ENCODE data around the gene NNAT. TPM values are rescaled to one million over a fixed set of nuclear protein-coding genes. Genes with fewer than 3 reads are reported as not detected.

NNAT gene
- total and polyA plus RNA-seq, 4 donors = 0.09 to 0.24 TPM; not detected in 2

DNA sequence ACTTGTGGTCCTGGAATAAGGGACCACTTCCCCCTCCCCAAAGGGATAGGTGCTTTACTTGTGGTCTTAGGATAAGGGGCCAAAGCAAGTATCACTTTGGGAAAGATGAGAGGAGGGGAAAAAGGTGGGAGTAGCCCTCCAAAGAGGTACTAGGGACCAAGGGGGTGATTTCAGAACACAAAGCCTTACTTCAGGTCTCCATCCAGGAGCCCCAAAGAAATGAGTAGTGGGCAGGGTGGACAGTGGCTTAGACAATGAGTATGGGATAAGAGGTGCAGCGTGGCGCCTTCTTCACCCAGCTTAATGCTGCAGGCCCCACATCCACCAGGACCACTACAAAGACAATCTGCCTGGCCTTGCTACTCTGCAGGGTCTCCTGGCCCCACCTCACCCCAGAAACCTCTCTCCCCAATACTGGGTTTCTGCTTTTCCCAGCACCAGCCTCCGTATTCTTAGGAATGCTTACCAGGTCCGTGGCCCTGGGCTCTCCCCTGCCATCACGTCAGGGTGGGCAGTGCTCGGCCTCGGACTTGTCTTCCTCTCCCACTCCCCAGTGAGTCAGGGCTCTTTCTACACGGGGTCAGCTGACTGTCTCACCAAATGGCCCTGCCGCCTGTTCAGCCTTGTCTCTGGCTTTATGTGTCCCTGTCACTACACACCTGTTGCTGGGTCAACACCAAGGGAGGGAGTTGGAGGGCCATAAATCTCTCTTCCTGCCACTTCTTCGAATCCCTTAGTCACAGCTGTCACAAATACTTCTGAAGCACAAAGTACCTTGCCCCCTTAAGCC lies 3.1 kb downstream of the NNAT start:
- no peak overlapping the region for H3K9ac ChIP-seq (ENCODE audit: low read depth in 1 of 2, low read length in 2 of 2)
- no peak overlapping the region for H3K27ac ChIP-seq (ENCODE audit: low read depth in 1 of 2, low read length in 2 of 2)
- 84% methylated on average over 10 of the region's 10 CpGs for WGBS
- no peaks in the 10 kb centered on the region for H3K9me3 ChIP-seq (ENCODE audit: control insufficient read depth in 4 of 4, low read length in 3 of 4)
- no peak overlapping the region for H3K4me3 ChIP-seq (ENCODE audit: low read depth in 1 of 3, low read length in 3 of 3)
- H3K36me3 ChIP-seq (ENCODE audit: control insufficient read depth in 4 of 4, insufficient read depth in 3 of 4, low read depth in 1 of 4, low read length in 3 of 4) = peaks cover 0 to 2% (median 0%) of the 10 kb centered on the region in 4 donors
- TF ChIP-seq CTCF (IDR thresholded peaks at IDR 0.05; ENCODE audit: low read depth, low read length, missing input control) = no peak
- no peak for TF ChIP-seq TAF1 (conservative IDR thresholded peaks at IDR 0.05)
- TF ChIP-seq HNF4G (IDR thresholded peaks at IDR 0.05) = no peak
- TF ChIP-seq FOXA2 (IDR thresholded peaks at IDR 0.05) = no peak
- no peak for TF ChIP-seq EGR1 (IDR thresholded peaks at IDR 0.05; ENCODE audit: low read depth in 2 of 2)
- DNase-seq (ENCODE audit: low spot score) = no peak
- peaks cover 22 to 69% (median 58%) of the 10 kb centered on the region in 4 donors for H3K4me1 ChIP-seq (ENCODE audit: control insufficient read depth in 4 of 4, insufficient read depth in 4 of 4, low read length in 3 of 4)
- H3K27me3 ChIP-seq (ENCODE audit: control insufficient read depth in 4 of 4, insufficient read depth in 4 of 4, low read length in 3 of 4) = no peaks in the 10 kb centered on the region

DNA sequence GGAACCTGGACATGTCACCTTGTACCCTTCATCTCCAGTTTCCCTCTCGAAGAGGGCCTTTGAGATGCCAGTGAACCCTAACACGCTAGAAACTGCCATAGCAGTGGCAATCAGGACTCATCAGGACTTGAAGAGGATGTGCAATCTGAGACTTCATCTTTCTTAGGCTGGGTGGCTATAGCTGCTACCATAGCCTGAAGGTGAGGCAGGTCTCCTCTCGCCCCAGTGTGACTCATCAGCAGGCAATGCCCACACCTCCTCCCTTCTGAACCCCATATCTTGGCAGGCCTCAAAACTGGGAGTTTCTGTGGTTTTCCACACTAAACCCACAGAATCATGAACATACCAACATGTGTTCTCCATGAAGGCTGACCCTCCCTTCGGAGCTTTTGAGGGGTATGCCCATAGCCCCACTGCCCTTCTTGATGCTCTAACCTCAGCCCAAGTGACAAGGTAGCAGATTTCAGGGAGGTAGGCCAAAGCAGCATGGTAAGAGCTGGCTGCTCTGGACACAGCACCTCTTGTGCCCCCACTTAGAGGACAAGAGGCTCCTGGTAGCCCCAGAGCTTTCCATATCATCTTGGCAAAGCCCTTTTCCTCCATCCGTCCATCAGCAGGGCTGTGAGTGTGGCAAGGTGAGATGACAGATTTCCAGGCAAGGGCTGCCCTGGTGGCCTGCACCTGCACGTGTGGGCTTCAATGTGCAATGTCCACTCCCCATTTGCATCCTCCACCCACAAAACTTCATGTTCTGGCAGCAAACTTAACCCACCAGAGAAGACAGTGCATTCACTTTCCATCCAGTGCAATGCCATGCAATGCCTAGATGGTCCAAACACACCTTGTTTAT lies 4.0 kb downstream of the NNAT start:
- no peak for TF ChIP-seq CTCF (IDR thresholded peaks at IDR 0.05; ENCODE audit: low read depth, low read length, missing input control)
- Histone ChIP-seq H3K36me3 (ENCODE audit: control insufficient read depth in 4 of 4, insufficient read depth in 3 of 4, low read depth in 1 of 4, low read length in 3 of 4) (peaks cover 0 to 2% (median 0%) of the 10 kb centered on the region in 4 donors), H3K9ac (ENCODE audit: low read depth in 1 of 2, low read length in 2 of 2) (no peak overlapping the region), H3K9me3 (ENCODE audit: control insufficient read depth in 4 of 4, low read length in 3 of 4) (no peaks in the 10 kb centered on the region), H3K4me1 (ENCODE audit: control insufficient read depth in 4 of 4, insufficient read depth in 4 of 4, low read length in 3 of 4) (peaks cover 15 to 59% (median 48%) of the 10 kb centered on the region in 4 donors), H3K27me3 (ENCODE audit: control insufficient read depth in 4 of 4, insufficient read depth in 4 of 4, low read length in 3 of 4) (no peaks in the 10 kb centered on the region), H3K4me3 (ENCODE audit: low read depth in 1 of 3, low read length in 3 of 3) (peak overlapping the region in 1 of 3 donors; percentile 98), H3K27ac (ENCODE audit: low read depth in 1 of 2, low read length in 2 of 2) (peak overlapping the region in 1 of 2 donors; percentile 9)
- WGBS = 59% methylated on average over 6 of the region's 6 CpGs
- no peak for DNase-seq (ENCODE audit: low spot score)

DNA sequence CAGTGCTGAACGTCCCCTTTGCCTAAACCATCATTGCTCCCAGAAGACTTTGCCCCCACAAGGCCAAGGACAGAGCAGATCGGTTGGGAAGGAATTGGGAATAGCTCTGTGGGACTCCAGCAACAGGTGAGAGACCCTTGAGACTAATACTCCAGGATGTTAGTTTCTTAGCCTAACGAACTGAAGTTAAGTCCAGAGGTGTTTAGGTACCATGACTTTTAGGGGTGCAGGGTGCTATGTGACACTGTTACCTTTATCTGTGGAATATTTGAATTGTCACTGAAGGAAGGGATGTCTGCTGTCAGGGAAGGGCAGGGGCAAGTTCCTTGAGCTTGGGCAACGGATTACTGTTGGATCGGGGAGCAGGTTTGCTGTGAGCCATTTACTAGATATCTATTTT lies 4.8 kb downstream of the NNAT start:
- H3K27me3 ChIP-seq (ENCODE audit: control insufficient read depth in 4 of 4, insufficient read depth in 4 of 4, low read length in 3 of 4) = no peaks in the 10 kb centered on the region
- DNase-seq (ENCODE audit: low spot score) = no peak
- H3K27ac ChIP-seq (ENCODE audit: low read depth in 1 of 2, low read length in 2 of 2) = peak overlapping the region; percentile 98 to 99
- 30% methylated on average over 5 of the region's 5 CpGs for WGBS
- peak overlapping the region in 1 of 2 donors; percentile 18 for H3K9ac ChIP-seq (ENCODE audit: low read depth in 1 of 2, low read length in 2 of 2)
- peak overlapping the region; percentile 81 to 100 (median 98) for H3K4me3 ChIP-seq (ENCODE audit: low read depth in 1 of 3, low read length in 3 of 3)
- H3K9me3 ChIP-seq (ENCODE audit: control insufficient read depth in 4 of 4, low read length in 3 of 4) = no peaks in the 10 kb centered on the region
- H3K36me3 ChIP-seq (ENCODE audit: control insufficient read depth in 4 of 4, insufficient read depth in 3 of 4, low read depth in 1 of 4, low read length in 3 of 4) = peaks cover 0 to 2% (median 0%) of the 10 kb centered on the region in 4 donors
- peaks cover 10 to 52% (median 41%) of the 10 kb centered on the region in 4 donors for H3K4me1 ChIP-seq (ENCODE audit: control insufficient read depth in 4 of 4, insufficient read depth in 4 of 4, low read length in 3 of 4)
- TF ChIP-seq GABPA (IDR thresholded peaks at IDR 0.05 in 1 of 2, conservative IDR thresholded peaks at IDR 0.05 in 1 of 2) (no peak), HNF4G (IDR thresholded peaks at IDR 0.05) (no peak), TAF1 (conservative IDR thresholded peaks at IDR 0.05) (no peak), CTCF (IDR thresholded peaks at IDR 0.05; ENCODE audit: low read depth, low read length, missing input control) (no peak), HNF4A (conservative IDR thresholded peaks at IDR 0.05) (peak; percentile 17 to 20), SP1 (IDR thresholded peaks at IDR 0.05) (no peak), FOXA1 (IDR thresholded peaks at IDR 0.05) (no peak), EGR1 (IDR thresholded peaks at IDR 0.05; ENCODE audit: low read depth in 2 of 2) (no peak), FOXA2 (IDR thresholded peaks at IDR 0.05) (no peak)
